ENCODE results near the gene SLC66A2.
"Not testable (repeated sequence)": the region's sequence is repeated elsewhere in the genome, so short reads cannot be mapped to it uniquely, and the experiment has no call there.

The SLC66A2 gene

GRCh38 chr18:79869591-79870300 lies 81.7 kb downstream of the SLC66A2 start:
- in situ Hi-C loops (cut with MboI; ENCODE audit: low sequenced_read_pairs) = no loop called here

- in situ Hi-C loops (cut with MboI; ENCODE audit: low sequenced_read_pairs) = no loop called here
Observed at GRCh38 chr18:79868811-79869541, 82.5 kb downstream of the SLC66A2 start.

- in situ Hi-C loops (cut with MboI; ENCODE audit: low sequenced_read_pairs) = no loop called here
Observed at GRCh38 chr18:79868168-79868784, 83.2 kb downstream of the SLC66A2 start.

- in situ Hi-C loops (cut with MboI; ENCODE audit: low sequenced_read_pairs) = no loop called here
Observed at GRCh38 chr18:79867666-79868065, 83.8 kb downstream of the SLC66A2 start.

- in situ Hi-C loops (cut with MboI; ENCODE audit: low sequenced_read_pairs) = no loop called here
Observed at GRCh38 chr18:79866889-79867574, 84.4 kb downstream of the SLC66A2 start.

- in situ Hi-C loops (cut with MboI; ENCODE audit: low sequenced_read_pairs) = not testable (repeated sequence)
Observed at GRCh38 chr18:79865951-79866350, 85.5 kb downstream of the SLC66A2 start.

- in situ Hi-C loops (cut with MboI; ENCODE audit: low sequenced_read_pairs) = not testable (repeated sequence)
Observed at GRCh38 chr18:79864955-79865354, 86.5 kb downstream of the SLC66A2 start.

GRCh38 chr18:79864006-79864725 lies 87.3 kb downstream of the SLC66A2 start:
- in situ Hi-C loops (cut with MboI; ENCODE audit: low sequenced_read_pairs) = no loop called here

GRCh38 chr18:79863161-79864005 lies 88.1 kb downstream of the SLC66A2 start:
- in situ Hi-C loops (cut with MboI; ENCODE audit: low sequenced_read_pairs) = no loop called here

- in situ Hi-C loops (cut with MboI; ENCODE audit: low sequenced_read_pairs) = no loop called here
Observed at GRCh38 chr18:79862562-79862961, 88.9 kb downstream of the SLC66A2 start.

GRCh38 chr18:79861687-79862086 lies 89.8 kb downstream of the SLC66A2 start:
- in situ Hi-C loops (cut with MboI; ENCODE audit: low sequenced_read_pairs) = no loop called here

- in situ Hi-C loops (cut with MboI; ENCODE audit: low sequenced_read_pairs) = no loop called here
Observed at GRCh38 chr18:79859314-79859713, 92.1 kb downstream of the SLC66A2 start.

- in situ Hi-C loops (cut with MboI; ENCODE audit: low sequenced_read_pairs) = no loop called here
Observed at GRCh38 chr18:79857082-79857671, 94.3 kb downstream of the SLC66A2 start.

- in situ Hi-C loops (cut with MboI; ENCODE audit: low sequenced_read_pairs) = no loop called here
Observed at GRCh38 chr18:79856119-79857007, 95.1 kb downstream of the SLC66A2 start.

GRCh38 chr18:79855147-79855933 lies 96.1 kb downstream of the SLC66A2 start:
- in situ Hi-C loops (cut with MboI; ENCODE audit: low sequenced_read_pairs) = no loop called here

GRCh38 chr18:79853993-79854364 lies 97.5 kb downstream of the SLC66A2 start:
- in situ Hi-C loops (cut with MboI; ENCODE audit: low sequenced_read_pairs) = no loop called here

GRCh38 chr18:79853303-79853992 lies 98.0 kb downstream of the SLC66A2 start:
- in situ Hi-C loops (cut with MboI; ENCODE audit: low sequenced_read_pairs) = no loop called here
